ENCODE results near the gene TSPAN18. TPM values are rescaled to one million over a fixed set of nuclear protein-coding genes. Genes with fewer than 3 reads are reported as not detected.

Gene TSPAN18
- total RNA-seq, 1 experiment from 2014 or later, result not detected

GRCh38 chr11:44833877-44834452, 107.2 kb downstream of the TSPAN18 start:
- ChIA-PET CTCF (no interaction called here), POLR2A (ENCODE audit: unreplicated experiment) (no interaction called here)
- no peak overlapping the region for H3K9ac ChIP-seq (ENCODE audit: low read length)
- H3F3A ChIP-seq (ENCODE audit: low read length, unreplicated experiment), result no peaks in the 10 kb centered on the region
- H3K9me3 ChIP-seq (ENCODE audit: low read length), result no peaks in the 10 kb centered on the region
- peak overlapping the region; percentile 26; the same call in 1 of the 2 replicates for H3K4me2 ChIP-seq (ENCODE audit: low read length)
- ATAC-seq, result no peak
- BruUV-seq (replicated peaks), result no TSS peak
- intact Hi-C loops (cut with micrococcal nuclease), result no loop called here
- no peaks in the 10 kb centered on the region for H3K27me3 ChIP-seq (ENCODE audit: low read length)
- peak; percentile 9 for DNase-seq
- H3K4me3 ChIP-seq (ENCODE audit: low read length), result no peak overlapping the region
- H2AFZ ChIP-seq (ENCODE audit: low read length), result peak overlapping the region; percentile 64
- no peaks in the 10 kb centered on the region for H3K9me2 ChIP-seq (replicated peaks; ENCODE audit: low read length)
- peaks cover 6% of the 10 kb centered on the region; the same call in 1 of the 2 replicates for H3K4me1 ChIP-seq (ENCODE audit: insufficient read depth, low read length)
- H3K79me2 ChIP-seq (ENCODE audit: low read length), result no peaks in the 10 kb centered on the region
- TF ChIP-seq EZH2 (IDR thresholded peaks at IDR 0.05; ENCODE audit: low read length, unreplicated experiment) (no peak), CTCF (conservative IDR thresholded peaks at IDR 0.05; ENCODE audit: low read depth, low read length) (no peak), EZH2phosphoT487 (IDR thresholded peaks at IDR 0.05; ENCODE audit: borderline replicate concordance, low read length) (no peak)
- no peaks in the 10 kb centered on the region for H4K20me1 ChIP-seq (ENCODE audit: low read length)
- no peaks in the 10 kb centered on the region for H3K36me3 ChIP-seq (ENCODE audit: low read depth, low read length)
- H3K27ac ChIP-seq (ENCODE audit: low read length), result no peak overlapping the region

- no peaks in the 10 kb centered on the region for H3F3A ChIP-seq (ENCODE audit: low read length, unreplicated experiment)
- TF ChIP-seq CTCF (conservative IDR thresholded peaks at IDR 0.05; ENCODE audit: low read depth, low read length) (no peak), EZH2phosphoT487 (IDR thresholded peaks at IDR 0.05; ENCODE audit: borderline replicate concordance, low read length) (no peak), EZH2 (IDR thresholded peaks at IDR 0.05; ENCODE audit: low read length, unreplicated experiment) (no peak)
- CTCF ChIA-PET, result no interaction called here
- ATAC-seq (no peak), DNase-seq (no peak)
- BruUV-seq (replicated peaks), result no TSS peak
- H3K79me2 ChIP-seq (ENCODE audit: low read length), result no peaks in the 10 kb centered on the region
- POLR2A ChIA-PET (ENCODE audit: unreplicated experiment), result no interaction called here
- no peak overlapping the region for H3K9ac ChIP-seq (ENCODE audit: low read length)
- intact Hi-C loops (cut with micrococcal nuclease), result no loop called here
- H3K9me2 ChIP-seq (replicated peaks; ENCODE audit: low read length), result no peaks in the 10 kb centered on the region
- peaks cover 6% of the 10 kb centered on the region; the same call in 1 of the 2 replicates for H3K4me1 ChIP-seq (ENCODE audit: insufficient read depth, low read length)
- H2AFZ ChIP-seq (ENCODE audit: low read length), result no peak overlapping the region
- H3K4me2 ChIP-seq (ENCODE audit: low read length), result no peak overlapping the region
- H3K4me3 ChIP-seq (ENCODE audit: low read length), result no peak overlapping the region
- no peaks in the 10 kb centered on the region for H3K36me3 ChIP-seq (ENCODE audit: low read depth, low read length)
- no peaks in the 10 kb centered on the region for H3K27me3 ChIP-seq (ENCODE audit: low read length)
- H3K27ac ChIP-seq (ENCODE audit: low read length), result no peak overlapping the region
- no peaks in the 10 kb centered on the region for H3K9me3 ChIP-seq (ENCODE audit: low read length)
- H4K20me1 ChIP-seq (ENCODE audit: low read length), result no peaks in the 10 kb centered on the region
These were observed 108.1 kb downstream of the TSPAN18 start for GRCh38 chr11:44834846-44835245.

GRCh38 chr11:44835296-44835695, 108.5 kb downstream of the TSPAN18 start:
- no peaks in the 10 kb centered on the region for H3K79me2 ChIP-seq (ENCODE audit: low read length)
- no peak overlapping the region for H3K27ac ChIP-seq (ENCODE audit: low read length)
- H3K9ac ChIP-seq (ENCODE audit: low read length), result no peak overlapping the region
- no peak overlapping the region for H3K4me3 ChIP-seq (ENCODE audit: low read length)
- ATAC-seq, result no peak
- no peaks in the 10 kb centered on the region for H3K9me3 ChIP-seq (ENCODE audit: low read length)
- CTCF ChIA-PET, result no interaction called here
- H3F3A ChIP-seq (ENCODE audit: low read length, unreplicated experiment), result no peaks in the 10 kb centered on the region
- H4K20me1 ChIP-seq (ENCODE audit: low read length), result no peaks in the 10 kb centered on the region
- H3K4me1 ChIP-seq (ENCODE audit: insufficient read depth, low read length), result peaks cover 6% of the 10 kb centered on the region; the same call in 1 of the 2 replicates
- no peak for TF ChIP-seq CTCF (conservative IDR thresholded peaks at IDR 0.05; ENCODE audit: low read depth, low read length)
- no peak for TF ChIP-seq EZH2phosphoT487 (IDR thresholded peaks at IDR 0.05; ENCODE audit: borderline replicate concordance, low read length)
- TF ChIP-seq EZH2 (IDR thresholded peaks at IDR 0.05; ENCODE audit: low read length, unreplicated experiment), result no peak
- no peak for DNase-seq
- H3K27me3 ChIP-seq (ENCODE audit: low read length), result no peaks in the 10 kb centered on the region
- no peak overlapping the region for H3K4me2 ChIP-seq (ENCODE audit: low read length)
- intact Hi-C loops (cut with micrococcal nuclease), result no loop called here
- H3K36me3 ChIP-seq (ENCODE audit: low read depth, low read length), result no peaks in the 10 kb centered on the region
- POLR2A ChIA-PET (ENCODE audit: unreplicated experiment), result no interaction called here
- no peak overlapping the region for H2AFZ ChIP-seq (ENCODE audit: low read length)
- no peaks in the 10 kb centered on the region for H3K9me2 ChIP-seq (replicated peaks; ENCODE audit: low read length)
- BruUV-seq (replicated peaks), result no TSS peak
